ENCODE results near the gene LIN28B.

LIN28B gene

DNA sequence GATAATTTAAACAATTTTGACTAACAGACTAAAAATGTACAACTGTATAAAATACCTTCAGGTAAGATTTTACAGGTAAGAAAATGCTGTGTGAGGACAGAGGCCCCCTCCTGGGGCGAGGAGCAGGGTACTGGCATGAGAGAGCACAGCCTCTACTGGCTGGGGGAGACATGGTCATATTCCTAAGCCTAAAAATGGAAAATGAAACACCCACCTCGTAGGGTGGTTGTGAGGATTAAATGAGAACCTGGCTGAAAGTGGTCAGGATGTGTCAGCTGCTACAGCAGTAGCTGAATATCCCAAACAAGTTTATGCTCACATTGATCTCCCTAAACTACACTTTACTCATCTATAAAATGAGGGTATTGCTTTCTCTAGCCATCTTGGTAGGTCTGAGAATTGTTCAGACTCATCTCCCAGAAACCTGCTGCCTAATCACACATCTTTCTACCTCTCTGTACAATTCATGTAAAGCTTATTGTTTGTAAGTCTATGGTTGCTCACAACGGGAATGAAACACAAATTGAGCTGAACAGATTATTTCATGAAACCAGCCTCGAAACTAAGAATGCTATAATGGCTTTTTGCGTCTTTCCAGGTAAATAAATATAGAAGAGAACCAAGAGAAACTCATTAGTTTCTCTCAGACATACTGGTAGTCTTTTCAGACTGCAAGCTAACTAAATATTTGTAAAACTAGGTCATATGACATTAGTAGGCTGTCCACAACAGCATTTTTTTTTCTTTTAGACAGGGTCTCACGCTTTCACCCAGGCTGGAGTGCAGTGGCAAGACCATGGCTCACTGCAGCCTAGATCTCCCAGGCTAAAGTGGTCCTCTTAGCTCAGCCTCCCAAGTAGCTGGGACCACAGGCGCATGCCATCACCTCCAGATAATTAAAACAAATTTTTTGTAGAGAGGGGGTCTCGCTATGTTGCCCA lies 153.3 kb downstream of the LIN28B start:
- no peak for DNase-seq (ENCODE audit: low read depth in 3 of 3)

DNA sequence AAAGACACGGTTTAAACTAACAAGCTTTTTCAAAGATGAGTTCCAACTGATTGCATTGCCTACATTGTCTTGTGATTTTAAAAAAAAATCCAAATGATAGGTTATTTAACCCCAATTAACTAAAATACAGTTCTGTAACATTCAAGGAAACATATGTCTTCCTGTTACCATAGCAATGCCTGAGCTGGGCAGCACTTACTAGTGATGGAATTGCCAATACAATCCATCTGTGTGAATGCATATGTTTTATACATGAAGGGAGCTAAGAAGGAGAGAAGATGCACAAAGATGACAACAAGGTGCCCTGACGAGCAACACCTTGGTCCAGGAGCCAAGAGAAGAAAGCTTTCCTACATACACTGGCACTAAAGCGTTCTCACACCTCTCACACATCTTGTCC lies 154.2 kb downstream of the LIN28B start:
- DNase-seq (ENCODE audit: low read depth in 3 of 3), result no peak

DNA sequence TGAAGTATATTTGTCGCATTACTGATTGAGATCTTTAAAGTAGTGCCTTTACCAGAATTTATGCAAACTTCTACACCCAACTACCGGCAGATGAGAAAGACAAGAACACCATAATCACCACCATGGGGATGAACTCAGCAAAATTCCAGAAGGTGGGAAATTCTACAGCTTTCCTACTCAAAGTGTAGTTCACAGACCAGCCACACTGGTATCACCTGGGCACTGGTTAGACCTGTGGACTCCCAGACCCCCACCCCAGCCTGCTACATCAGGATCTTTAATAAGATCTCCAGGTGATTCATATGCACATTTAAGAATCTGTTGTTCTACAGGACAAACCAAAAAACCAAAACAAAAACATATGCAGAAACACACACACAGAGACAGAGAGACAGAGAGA lies 155.0 kb downstream of the LIN28B start:
- no peak for DNase-seq (ENCODE audit: low read depth in 3 of 3)

DNA sequence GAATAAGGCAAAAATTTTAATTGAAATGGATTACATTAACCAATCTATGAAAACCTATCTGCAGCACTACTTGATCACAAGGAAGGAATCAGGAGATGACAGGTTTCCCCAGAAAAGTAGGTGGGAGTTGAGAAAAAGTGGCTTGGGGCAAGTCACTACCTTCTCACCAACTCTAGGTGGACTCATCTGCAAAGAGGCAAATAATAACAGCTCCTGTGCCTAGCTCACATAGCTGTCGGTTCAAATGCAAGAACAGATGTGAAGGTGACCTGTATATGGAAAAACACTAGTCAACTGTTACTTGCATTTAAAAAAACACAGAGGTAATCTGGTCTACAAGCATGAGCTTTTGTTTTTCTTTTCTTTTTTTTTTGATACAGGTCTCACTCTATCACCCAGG lies 155.7 kb downstream of the LIN28B start:
- DNase-seq (ENCODE audit: low read depth in 3 of 3), result no peak

DNA sequence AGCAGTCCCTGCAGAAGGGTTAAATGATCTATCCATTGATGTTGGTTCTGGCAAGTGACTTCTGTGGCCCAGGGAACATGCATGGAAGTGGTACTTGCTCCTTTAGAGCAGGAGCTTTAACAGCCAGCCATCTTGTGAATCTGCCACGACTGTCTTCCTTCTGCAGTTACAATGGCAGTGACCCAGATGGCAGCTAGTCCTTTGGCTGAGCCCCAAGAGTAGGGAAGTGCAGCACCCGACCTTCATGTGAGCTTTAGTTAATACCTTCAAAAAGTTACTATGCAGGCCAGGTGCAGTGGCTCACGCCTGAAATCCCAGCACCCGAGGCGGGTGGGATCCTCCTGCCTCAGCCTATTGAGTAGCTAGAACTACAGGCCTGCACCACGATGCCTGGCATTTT lies 156.5 kb downstream of the LIN28B start:
- no peak for DNase-seq (ENCODE audit: low read depth in 3 of 3)

DNA sequence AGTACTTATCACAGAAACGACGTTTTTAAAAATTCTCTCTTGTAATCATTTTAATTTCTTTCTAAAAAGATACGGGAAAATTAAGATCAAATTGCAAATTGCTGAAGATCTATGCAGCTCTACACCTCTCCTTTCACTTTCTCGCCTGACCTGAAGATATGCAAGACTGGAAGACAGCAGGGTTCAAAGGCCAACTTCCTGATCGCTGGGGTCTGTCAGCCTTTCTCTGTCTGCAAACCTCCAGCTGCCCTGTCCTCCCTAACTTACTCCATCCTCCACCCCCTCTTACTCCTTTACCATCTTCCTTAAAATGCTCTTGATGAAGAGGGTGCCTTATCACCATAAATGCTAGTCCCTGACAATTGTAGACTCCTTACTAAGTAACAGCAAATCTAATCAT lies 159.2 kb downstream of the LIN28B start:
- no peak for DNase-seq (ENCODE audit: low read depth in 3 of 3)

DNA sequence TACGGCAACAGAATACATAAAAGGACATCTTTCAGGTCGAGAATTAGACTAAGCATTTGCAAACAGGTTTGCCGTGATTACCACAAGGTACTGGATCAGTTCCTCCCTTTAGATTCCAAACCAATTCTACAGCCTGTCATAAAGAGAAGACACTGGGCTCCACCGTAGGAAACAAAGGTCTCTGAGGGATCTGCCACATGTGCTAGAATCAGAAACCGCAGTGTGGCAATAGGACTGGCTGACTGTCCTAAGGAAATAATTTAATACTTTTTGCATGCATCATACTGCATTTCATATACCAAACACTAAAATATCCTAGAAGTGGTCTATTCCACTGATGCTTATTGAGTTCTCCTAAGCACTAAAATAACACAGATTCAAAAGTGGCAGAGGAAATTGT lies 163.7 kb downstream of the LIN28B start:
- DNase-seq (ENCODE audit: low read depth in 3 of 3), result no peak

DNA sequence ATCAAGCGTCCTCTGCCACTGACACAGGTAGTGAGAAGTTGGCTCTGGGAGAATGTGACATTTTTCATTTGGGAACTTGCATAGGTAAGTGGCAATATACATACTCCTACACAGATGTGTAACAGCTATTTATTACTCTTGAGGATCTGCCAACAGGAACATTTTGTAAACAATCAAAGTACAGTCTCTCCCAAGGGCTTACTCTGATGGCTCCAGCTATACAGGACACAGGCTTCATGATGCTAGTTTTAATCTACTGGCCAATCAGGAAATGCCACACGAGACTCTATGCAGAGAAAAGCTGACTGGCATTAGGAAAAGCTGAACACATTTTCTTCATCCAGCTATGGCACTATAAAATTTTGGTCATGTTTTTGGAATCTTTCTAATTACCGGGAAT lies 165.1 kb downstream of the LIN28B start:
- no peak for DNase-seq (ENCODE audit: low read depth in 3 of 3)

DNA sequence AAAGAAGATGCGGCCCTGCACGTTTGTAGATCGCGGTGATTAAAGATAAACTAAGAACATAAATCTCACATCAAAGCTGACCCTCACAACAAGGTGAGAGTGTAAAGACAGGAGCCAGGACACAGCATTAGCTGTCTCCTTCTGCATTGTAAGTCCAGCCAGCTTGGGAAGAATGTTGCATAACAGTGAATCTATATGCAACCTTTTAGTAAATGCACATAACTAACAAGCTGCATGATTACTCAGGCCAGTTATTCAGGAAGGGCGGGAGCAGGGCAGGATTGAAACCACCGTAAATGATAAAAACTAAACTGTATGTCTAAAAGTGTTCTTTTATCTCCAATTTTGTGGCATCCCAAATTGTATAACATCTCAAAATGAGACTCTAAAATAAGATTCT lies 165.8 kb downstream of the LIN28B start:
- DNase-seq (ENCODE audit: low read depth in 3 of 3), result no peak

All from stimulated activated CD4-positive, alpha-beta T cell treated with anti-CD3 and anti-CD28 coated beads, TNF-alpha, amount 100 ng/mL, for 48 hours (primary cell).